ENCODE results near the gene UBE2G2. TPM values are rescaled to one million over a fixed set of nuclear protein-coding genes. Genes with fewer than 3 reads are reported as not detected.

UBE2G2 gene
- total RNA-seq, 1 experiment from 2014 or later, result 66.4 TPM

- H3K27me3 ChIP-seq (ENCODE audit: control insufficient read depth, insufficient read depth, low read length), result no peaks in the 10 kb centered on the region
- peak; percentile 37 for DNase-seq
- H3K36me3 ChIP-seq (replicated peaks; ENCODE audit: control insufficient read depth, insufficient read depth, low read length), result no peaks in the 10 kb centered on the region
- H3K4me3 ChIP-seq (ENCODE audit: insufficient read depth, low read depth, low read length), result no peak overlapping the region
Measured at GRCh38 chr21:44734026-44734745, 67.4 kb downstream of the UBE2G2 start.

- no peaks in the 10 kb centered on the region for H3K36me3 ChIP-seq (replicated peaks; ENCODE audit: control insufficient read depth, insufficient read depth, low read length)
- H3K27me3 ChIP-seq (ENCODE audit: control insufficient read depth, insufficient read depth, low read length), result no peaks in the 10 kb centered on the region
- DNase-seq, result peak; percentile 40
- no peak overlapping the region for H3K4me3 ChIP-seq (ENCODE audit: insufficient read depth, low read depth, low read length)
Measured at GRCh38 chr21:44732956-44733355, 68.7 kb downstream of the UBE2G2 start.

DNA sequence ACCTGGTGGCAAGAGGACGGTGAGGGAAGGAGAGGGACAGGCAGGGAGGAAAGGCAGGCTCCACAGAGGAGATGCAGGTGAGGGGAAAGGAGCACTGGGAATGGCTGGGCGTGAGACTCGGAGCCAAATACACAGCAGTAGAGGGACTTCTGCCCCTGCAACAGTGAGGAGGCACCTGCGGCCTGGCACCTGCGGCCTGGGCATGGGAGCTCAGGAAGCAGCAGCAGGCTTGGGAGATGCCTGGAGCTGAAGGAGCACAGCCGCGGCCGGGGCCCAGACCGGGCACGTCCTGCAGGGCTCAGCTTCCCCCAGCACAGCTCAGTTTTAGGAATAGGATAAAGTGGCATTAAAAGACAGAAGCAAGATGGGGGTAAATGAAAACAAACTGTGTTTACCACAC is 69.4 kb downstream of the UBE2G2 start:
- H3K36me3 ChIP-seq (replicated peaks; ENCODE audit: control insufficient read depth, insufficient read depth, low read length), result no peaks in the 10 kb centered on the region
- H3K4me3 ChIP-seq (ENCODE audit: insufficient read depth, low read depth, low read length), result no peak overlapping the region
- DNase-seq, result peak; percentile 36
- H3K27me3 ChIP-seq (ENCODE audit: control insufficient read depth, insufficient read depth, low read length), result no peaks in the 10 kb centered on the region

GRCh38 chr21:44730951-44731579 is 70.6 kb downstream of the UBE2G2 start:
- peak; percentile 24 for DNase-seq
- no peak overlapping the region for H3K4me3 ChIP-seq (ENCODE audit: insufficient read depth, low read depth, low read length)
- H3K27me3 ChIP-seq (ENCODE audit: control insufficient read depth, insufficient read depth, low read length), result no peaks in the 10 kb centered on the region
- H3K36me3 ChIP-seq (replicated peaks; ENCODE audit: control insufficient read depth, insufficient read depth, low read length), result no peaks in the 10 kb centered on the region

DNA sequence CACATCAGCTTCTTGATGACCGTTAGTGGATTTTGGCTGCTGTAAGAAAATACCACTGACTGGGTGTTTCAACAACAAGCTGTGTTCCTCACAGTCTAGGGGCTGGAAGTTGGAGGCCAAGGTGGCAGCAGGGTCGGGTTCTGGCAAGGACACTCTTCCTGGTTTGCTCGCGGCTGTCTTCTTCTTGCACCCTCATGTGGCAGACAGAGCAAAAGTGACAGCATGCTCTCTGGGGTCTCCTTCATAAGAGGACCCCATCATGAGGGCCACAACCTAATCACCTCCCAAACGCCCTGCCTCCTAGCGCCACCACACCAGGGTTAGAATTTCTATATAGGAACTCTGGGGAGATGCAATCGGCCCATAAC is 71.6 kb downstream of the UBE2G2 start:
- DNase-seq, result peak; percentile 13
- Histone ChIP-seq H3K36me3 (replicated peaks; ENCODE audit: control insufficient read depth, insufficient read depth, low read length) (no peaks in the 10 kb centered on the region), H3K27me3 (ENCODE audit: control insufficient read depth, insufficient read depth, low read length) (no peaks in the 10 kb centered on the region), H3K4me3 (ENCODE audit: insufficient read depth, low read depth, low read length) (no peak overlapping the region)

DNA sequence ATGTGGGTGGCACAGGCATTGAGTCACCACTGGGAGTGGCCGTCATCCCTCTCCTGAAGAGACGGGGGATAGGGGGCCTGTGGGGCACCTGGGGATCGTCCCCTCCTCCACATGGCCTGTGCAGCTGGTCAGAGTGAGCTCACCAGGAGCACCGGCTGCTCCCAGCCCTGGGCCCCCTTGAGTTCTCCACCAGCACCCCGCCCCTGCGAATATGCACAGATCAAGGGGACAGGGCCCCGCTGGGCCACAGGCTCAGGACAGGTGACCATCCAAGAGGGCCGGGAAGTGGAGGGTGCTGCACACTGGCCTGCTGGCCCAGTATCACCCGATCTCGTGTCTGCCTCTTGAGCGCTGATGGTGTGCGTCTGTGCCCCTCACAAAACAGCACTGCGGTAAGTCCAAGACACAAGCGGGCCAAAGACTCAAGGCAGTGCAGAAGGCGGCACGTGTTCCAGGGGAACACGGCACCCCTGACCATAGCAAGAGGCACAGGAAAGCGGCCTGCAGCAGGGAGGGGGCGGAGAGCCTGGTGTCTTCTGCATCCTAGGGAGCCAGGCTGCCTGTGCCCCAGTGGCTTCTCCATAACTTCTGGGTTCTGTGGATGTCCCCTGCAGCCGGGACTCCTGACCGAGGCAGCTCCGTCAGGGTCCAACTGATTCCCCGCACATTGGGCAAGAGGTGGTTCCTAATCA is 72.1 kb downstream of the UBE2G2 start:
- H3K27me3 ChIP-seq (ENCODE audit: control insufficient read depth, insufficient read depth, low read length), result peaks cover 2% of the 10 kb centered on the region; the same call in 1 of the 2 replicates
- H3K4me3 ChIP-seq (ENCODE audit: insufficient read depth, low read depth, low read length), result no peak overlapping the region
- H3K36me3 ChIP-seq (replicated peaks; ENCODE audit: control insufficient read depth, insufficient read depth, low read length), result no peaks in the 10 kb centered on the region
- peak; percentile 56 for DNase-seq

- Histone ChIP-seq H3K4me3 (ENCODE audit: insufficient read depth, low read depth, low read length) (no peak overlapping the region), H3K36me3 (replicated peaks; ENCODE audit: control insufficient read depth, insufficient read depth, low read length) (no peaks in the 10 kb centered on the region), H3K27me3 (ENCODE audit: control insufficient read depth, insufficient read depth, low read length) (peaks cover 10% of the 10 kb centered on the region)
- peak; percentile 23 for DNase-seq
Measured at GRCh38 chr21:44728716-44729115, 72.9 kb downstream of the UBE2G2 start.

- H3K27me3 ChIP-seq (ENCODE audit: control insufficient read depth, insufficient read depth, low read length), result peaks cover 18% of the 10 kb centered on the region
- no peaks in the 10 kb centered on the region for H3K36me3 ChIP-seq (replicated peaks; ENCODE audit: control insufficient read depth, insufficient read depth, low read length)
- no peak overlapping the region for H3K4me3 ChIP-seq (ENCODE audit: insufficient read depth, low read depth, low read length)
- DNase-seq, result peak; percentile 32
Measured at GRCh38 chr21:44727757-44728156, 73.9 kb downstream of the UBE2G2 start.

DNA sequence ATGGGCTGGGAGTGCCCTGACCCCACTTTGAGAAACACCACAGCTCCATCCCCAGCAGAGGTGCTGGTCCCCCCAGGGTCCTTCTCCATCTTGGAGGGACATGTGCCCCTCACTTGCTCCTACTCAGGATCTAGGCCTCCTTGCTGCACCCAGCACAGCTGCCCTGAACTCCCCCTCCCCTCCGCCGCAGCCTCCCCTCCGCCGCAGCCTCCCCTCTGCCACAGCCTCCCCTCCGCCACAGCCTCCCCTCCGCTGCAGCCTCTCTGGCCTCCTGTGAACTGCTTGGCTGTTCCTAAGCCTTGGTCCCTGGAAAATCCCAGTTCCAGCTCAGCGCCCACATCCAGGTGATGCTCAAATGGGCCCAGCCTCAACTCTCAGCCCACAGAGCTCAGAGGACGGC is 74.3 kb downstream of the UBE2G2 start:
- Histone ChIP-seq H3K27me3 (ENCODE audit: control insufficient read depth, insufficient read depth, low read length) (peaks cover 19% of the 10 kb centered on the region), H3K36me3 (replicated peaks; ENCODE audit: control insufficient read depth, insufficient read depth, low read length) (no peaks in the 10 kb centered on the region), H3K4me3 (ENCODE audit: insufficient read depth, low read depth, low read length) (no peak overlapping the region)
- DNase-seq, result no peak

GRCh38 chr21:44726826-44727225 is 74.8 kb downstream of the UBE2G2 start:
- no peaks in the 10 kb centered on the region for H3K36me3 ChIP-seq (replicated peaks; ENCODE audit: control insufficient read depth, insufficient read depth, low read length)
- peaks cover 19% of the 10 kb centered on the region for H3K27me3 ChIP-seq (ENCODE audit: control insufficient read depth, insufficient read depth, low read length)
- no peak overlapping the region for H3K4me3 ChIP-seq (ENCODE audit: insufficient read depth, low read depth, low read length)
- DNase-seq, result peak; percentile 46

DNA sequence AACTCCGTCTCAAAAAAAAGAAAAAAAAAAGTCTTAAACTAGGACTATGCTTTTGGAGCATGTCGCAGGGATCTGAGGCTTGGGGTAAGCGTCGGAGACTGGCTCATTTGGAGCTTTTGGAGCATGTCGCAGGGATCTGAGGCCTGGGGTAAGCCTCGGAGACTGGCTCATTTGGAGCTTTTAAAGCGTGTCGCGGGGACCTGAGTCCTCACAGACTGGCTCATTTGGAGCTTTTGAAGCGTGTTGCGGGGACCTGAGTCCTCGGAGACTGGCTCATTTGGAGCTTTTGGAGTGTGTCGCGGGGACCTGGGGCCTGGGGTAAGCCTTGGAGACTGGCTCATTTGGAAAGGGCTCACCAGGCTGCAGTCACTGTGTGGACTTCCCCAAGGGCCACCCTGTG is 76.7 kb downstream of the UBE2G2 start:
- no peaks in the 10 kb centered on the region for H3K36me3 ChIP-seq (replicated peaks; ENCODE audit: control insufficient read depth, insufficient read depth, low read length)
- DNase-seq, result peak; percentile 25
- peaks cover 19% of the 10 kb centered on the region for H3K27me3 ChIP-seq (ENCODE audit: control insufficient read depth, insufficient read depth, low read length)
- H3K4me3 ChIP-seq (ENCODE audit: insufficient read depth, low read depth, low read length), result no peak overlapping the region

DNA sequence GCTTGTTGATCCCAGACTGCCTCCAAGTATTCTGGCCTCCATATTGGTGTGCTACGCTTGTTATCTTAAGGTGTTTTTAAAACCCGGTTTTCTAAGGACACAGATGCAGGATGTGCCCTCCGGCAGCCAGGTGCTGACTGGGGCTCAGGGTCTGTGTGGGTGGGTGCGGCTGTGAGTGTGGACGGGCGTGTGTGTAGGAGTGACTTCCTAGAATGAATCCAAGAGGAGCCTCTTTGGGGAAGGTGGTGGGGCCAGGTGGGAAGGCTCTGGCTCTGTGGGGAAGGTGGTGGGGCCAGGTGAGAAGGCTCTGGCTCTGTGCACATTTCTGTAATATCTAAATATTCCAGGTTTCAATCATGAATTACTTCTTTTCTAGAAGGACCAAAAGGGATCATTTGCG is 77.4 kb downstream of the UBE2G2 start:
- peaks cover 19% of the 10 kb centered on the region for H3K27me3 ChIP-seq (ENCODE audit: control insufficient read depth, insufficient read depth, low read length)
- H3K36me3 ChIP-seq (replicated peaks; ENCODE audit: control insufficient read depth, insufficient read depth, low read length), result no peaks in the 10 kb centered on the region
- no peak overlapping the region for H3K4me3 ChIP-seq (ENCODE audit: insufficient read depth, low read depth, low read length)
- DNase-seq, result no peak

GRCh38 chr21:44723177-44724131 is 78.2 kb downstream of the UBE2G2 start:
- peaks cover 19% of the 10 kb centered on the region for H3K27me3 ChIP-seq (ENCODE audit: control insufficient read depth, insufficient read depth, low read length)
- peak; percentile 86 for DNase-seq
- peak overlapping the region; percentile 19; the same call in 1 of the 2 replicates for H3K4me3 ChIP-seq (ENCODE audit: insufficient read depth, low read depth, low read length)
- no peaks in the 10 kb centered on the region for H3K36me3 ChIP-seq (replicated peaks; ENCODE audit: control insufficient read depth, insufficient read depth, low read length)

DNA sequence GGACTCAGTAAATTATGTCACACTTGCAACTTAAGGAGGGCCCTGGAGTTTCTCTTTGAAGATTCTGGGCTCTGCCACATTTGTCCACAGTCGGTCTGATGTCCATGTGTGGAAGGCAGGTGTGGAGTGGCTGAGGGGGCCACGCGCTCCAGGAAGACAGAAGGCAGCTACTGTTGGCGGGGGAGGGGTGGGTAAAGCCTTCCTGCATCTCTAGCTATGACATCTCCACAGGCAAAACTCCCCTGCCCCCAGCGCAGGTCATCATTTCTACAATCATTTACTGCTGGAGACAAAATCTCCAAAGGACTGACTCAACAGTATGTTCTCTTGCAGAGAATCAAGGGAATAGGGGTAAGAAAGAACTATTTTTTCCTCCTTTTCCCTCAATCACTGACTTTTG is 78.9 kb downstream of the UBE2G2 start:
- Histone ChIP-seq H3K27me3 (ENCODE audit: control insufficient read depth, insufficient read depth, low read length) (peaks cover 19% of the 10 kb centered on the region), H3K4me3 (ENCODE audit: insufficient read depth, low read depth, low read length) (no peak overlapping the region), H3K36me3 (replicated peaks; ENCODE audit: control insufficient read depth, insufficient read depth, low read length) (no peaks in the 10 kb centered on the region)
- DNase-seq, result peak; percentile 56

Measured in H7 (cell line).